ENCODE measurements around the gene RNF187. TPM values are rescaled to one million over a fixed set of nuclear protein-coding genes. Genes with fewer than 3 reads are reported as not detected.

RNF187 gene
- total RNA-seq, 1 donor from 2014 or later: 94.8 TPM

GRCh38 chr1:228511546-228512445 lies 24.6 kb downstream of the RNF187 start:
- no peak overlapping the region for H3K4me3 Mint-ChIP-seq (ENCODE audit: low read depth)
- H3K36me3 Mint-ChIP-seq (ENCODE audit: insufficient read depth): no peaks in the 10 kb centered on the region

GRCh38 chr1:228512781-228513198 lies 25.6 kb downstream of the RNF187 start:
- Mint-ChIP-seq H3K27ac (no peak overlapping the region), H3K36me3 (ENCODE audit: insufficient read depth) (no peaks in the 10 kb centered on the region), H3K27me3 (peaks cover 75% of the 10 kb centered on the region), H3K4me1 (ENCODE audit: low read depth) (no peaks in the 10 kb centered on the region), H3K9me3 (ENCODE audit: low read depth) (no peaks in the 10 kb centered on the region), H3K4me3 (ENCODE audit: low read depth) (no peak overlapping the region)
- no peak for TF ChIP-seq CTCF (IDR thresholded peaks at IDR 0.05; ENCODE audit: unreplicated experiment)
- no peak for DNase-seq (ENCODE audit: low spot score, unreplicated experiment)

More at GRCh38 chr1:228511546-228512445, 24.6 kb downstream of the RNF187 start:
- peaks cover 69% of the 10 kb centered on the region for H3K27me3 Mint-ChIP-seq
- no peak overlapping the region for H3K27ac Mint-ChIP-seq
- DNase-seq (ENCODE audit: low spot score, unreplicated experiment): no peak
- H3K4me1 Mint-ChIP-seq (ENCODE audit: low read depth): no peaks in the 10 kb centered on the region
- TF ChIP-seq CTCF (IDR thresholded peaks at IDR 0.05; ENCODE audit: unreplicated experiment): no peak
- no peaks in the 10 kb centered on the region for H3K9me3 Mint-ChIP-seq (ENCODE audit: low read depth)

- Mint-ChIP-seq H3K27me3 (peaks cover 76% of the 10 kb centered on the region), H3K36me3 (ENCODE audit: insufficient read depth) (no peaks in the 10 kb centered on the region), H3K4me3 (ENCODE audit: low read depth) (no peak overlapping the region), H3K9me3 (ENCODE audit: low read depth) (no peaks in the 10 kb centered on the region), H3K27ac (no peak overlapping the region), H3K4me1 (ENCODE audit: low read depth) (no peaks in the 10 kb centered on the region)
- no peak for DNase-seq (ENCODE audit: low spot score, unreplicated experiment)
- no peak for TF ChIP-seq CTCF (IDR thresholded peaks at IDR 0.05; ENCODE audit: unreplicated experiment)
Observed at GRCh38 chr1:228513236-228513900, 26.2 kb downstream of the RNF187 start.

DNA sequence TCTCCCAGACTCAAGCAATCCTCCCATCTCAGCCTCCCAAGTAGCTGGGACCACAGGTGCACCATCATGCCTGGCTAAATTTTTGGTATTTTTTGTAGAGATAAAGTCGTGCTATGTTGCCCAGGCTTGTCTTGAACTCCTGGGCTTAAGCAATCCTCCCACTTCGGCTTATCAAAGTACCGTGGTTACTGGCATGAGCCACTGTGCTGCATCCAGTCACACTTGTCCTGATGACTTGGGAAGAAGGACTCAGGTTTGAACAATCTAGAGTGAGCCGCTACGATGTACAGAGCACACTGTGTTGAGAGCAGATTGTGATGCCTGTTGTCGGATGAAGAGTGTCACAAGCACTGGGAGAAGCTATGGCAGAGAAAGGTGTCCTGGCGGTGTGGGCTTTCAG lies 27.2 kb downstream of the RNF187 start:
- no peaks in the 10 kb centered on the region for H3K4me1 Mint-ChIP-seq (ENCODE audit: low read depth)
- H3K36me3 Mint-ChIP-seq (ENCODE audit: insufficient read depth): no peaks in the 10 kb centered on the region
- H3K9me3 Mint-ChIP-seq (ENCODE audit: low read depth): no peaks in the 10 kb centered on the region
- no peak for TF ChIP-seq CTCF (IDR thresholded peaks at IDR 0.05; ENCODE audit: unreplicated experiment)
- peaks cover 75% of the 10 kb centered on the region for H3K27me3 Mint-ChIP-seq
- H3K27ac Mint-ChIP-seq: no peak overlapping the region
- no peak for DNase-seq (ENCODE audit: low spot score, unreplicated experiment)
- H3K4me3 Mint-ChIP-seq (ENCODE audit: low read depth): no peak overlapping the region

DNA sequence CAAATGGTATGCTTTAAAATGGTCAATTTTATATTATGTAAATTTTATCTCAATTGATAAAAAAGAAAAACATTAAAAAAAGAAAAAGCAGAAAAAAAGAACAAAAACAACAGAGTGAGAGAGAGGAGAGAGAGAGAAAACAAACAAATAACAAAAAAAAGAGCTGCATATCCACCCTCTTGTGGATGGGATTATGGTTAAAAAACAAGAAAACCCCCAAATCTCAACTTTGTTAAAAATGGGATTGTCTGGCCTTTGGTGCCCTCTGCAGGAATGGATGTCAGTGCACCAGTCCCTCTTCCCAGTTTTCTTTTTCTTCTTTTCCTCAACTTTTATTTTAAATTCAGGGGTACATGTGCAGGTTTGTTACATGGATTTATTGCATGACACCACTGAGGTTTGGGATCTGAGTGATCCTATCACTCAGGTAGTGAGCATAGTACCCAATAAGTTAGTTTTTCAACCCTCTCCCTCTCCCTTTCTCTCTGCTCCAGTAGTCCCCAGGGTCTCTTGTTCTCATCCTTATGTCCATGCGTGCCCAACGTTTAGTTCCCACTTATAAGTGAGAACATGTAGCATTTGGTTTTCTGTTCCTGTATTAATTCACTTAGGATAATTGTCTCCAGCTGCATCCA lies 28.1 kb downstream of the RNF187 start:
- Mint-ChIP-seq H3K27ac (no peak overlapping the region), H3K36me3 (ENCODE audit: insufficient read depth) (no peaks in the 10 kb centered on the region), H3K4me1 (ENCODE audit: low read depth) (no peaks in the 10 kb centered on the region), H3K27me3 (peaks cover 75% of the 10 kb centered on the region), H3K4me3 (ENCODE audit: low read depth) (no peak overlapping the region), H3K9me3 (ENCODE audit: low read depth) (no peaks in the 10 kb centered on the region)
- TF ChIP-seq CTCF (IDR thresholded peaks at IDR 0.05; ENCODE audit: unreplicated experiment): peak; percentile 89
- peak; percentile 21 for DNase-seq (ENCODE audit: low spot score, unreplicated experiment)

All from progenitor cell of endocrine pancreas (in vitro differentiated cells).